Endothelial cell of umbilical vein (primary cell): ENCODE measurements around the gene PYGO2. TPM values are rescaled to one million over a fixed set of nuclear protein-coding genes. Genes with fewer than 3 reads are reported as not detected.

Source experiments
- BruUV-seq: library from RNA; stranded (reverse); fragments of 400-500 nt; replicated peaks from 2 replicates; lab custom pipeline; 2021; lab: Mats Ljungman, UMichigan
- CTCF ChIA-PET: fragments of 300-600, 350-600 bp; sonication (Branson Sonifier 250); formaldehyde crosslinking; loops from one replicate; lab custom pipeline; 2021; ENCODE audit warnings: antibody characterized with exemption, inconsistent platforms; lab: Charles Lee
- POLR2A ChIA-PET: fragments of 300-600, 350-600 bp; sonication (Branson Sonifier 250); formaldehyde crosslinking; loops from one replicate; lab custom pipeline; 2021; ENCODE audit warnings: antibody characterized with exemption, inconsistent platforms; lab: Charles Lee
- DNase-seq: peaks from one replicate; pipeline ENCODE4 v3.0.0-alpha.2; 2011; ENCODE audit warnings: low read depth, low spot score
- FAIRE-seq: peaks from 2 replicates; lab custom pipeline; 2011; peaks lifted over from hg19 to GRCh38; lab: Jason Lieb, UNC
- H2AFZ ChIP-seq: 2 replicates; pipeline ENCODE4 v1.6.0; 2012; ENCODE audit warnings: low read depth, low read length, control low read depth, inconsistent platforms
- H3K27ac ChIP-seq: 2 replicates; pipeline ENCODE4 v1.5.1; 2011; ENCODE audit warnings: low read depth, mild to moderate bottlenecking, control low read depth, low read length, moderate library complexity; ENCODE audit not compliant: insufficient read depth
- H3K27me3 ChIP-seq, 2 experiments: 2 replicates each; pipeline versions ENCODE4 v1.6.0 to v1.6.1; 2011; ENCODE audit warnings: low read length in 2 of 2, mixed read lengths in 1 of 2; ENCODE audit not compliant: control insufficient read depth in 2 of 2, insufficient read depth in 2 of 2
- H3K36me3 ChIP-seq, 2 experiments: 2 replicates in 1 of 2; 3 replicates in 1 of 2; pipeline ENCODE4 v1.5.1; 2011; ENCODE audit warnings: low read length in 2 of 2, mild to moderate bottlenecking in 1 of 2, moderate library complexity in 1 of 2; ENCODE audit not compliant: control insufficient read depth in 2 of 2, insufficient read depth in 2 of 2; ENCODE audit errors: extremely low read depth in 1 of 2
- H3K4me1 ChIP-seq: 3 replicates; pipeline ENCODE4 v1.5.1; 2011; ENCODE audit warnings: mild to moderate bottlenecking, low read length; ENCODE audit not compliant: control insufficient read depth, insufficient read depth; ENCODE audit errors: extremely low read depth
- H3K4me2 ChIP-seq: 2 replicates; pipeline ENCODE4 v1.6.1; 2011; ENCODE audit warnings: low read length, control low read depth, mixed read lengths; ENCODE audit not compliant: insufficient read depth
- H3K4me3 ChIP-seq, 3 experiments: fragments of 200-600 bp in 1 of 3; sonication (generic), shearing (Covaris generic) in 1 of 3; replicated peaks in 1 of 3; 2 replicates each; pipeline ENCODE4 v1.5.1; 2011 to 2016; ENCODE audit warnings: control low read depth in 3 of 3, low read length in 3 of 3, mild to moderate bottlenecking in 2 of 3, inconsistent platforms in 1 of 3, low read depth in 1 of 3, moderate library complexity in 1 of 3; ENCODE audit not compliant: insufficient read depth in 1 of 3
- H3K79me2 ChIP-seq: 2 replicates; pipeline ENCODE4 v1.6.0; 2012; ENCODE audit warnings: low read length, inconsistent platforms; ENCODE audit not compliant: control insufficient read depth, insufficient read depth
- H3K9ac ChIP-seq: replicated peaks from 2 replicates; pipeline ENCODE3; 2011; ENCODE audit warnings: low read length, control low read depth; ENCODE audit not compliant: insufficient read depth; ENCODE audit errors: extremely low read depth
- H3K9me1 ChIP-seq: replicated peaks from 3 replicates; pipeline ENCODE4 v1.6.0; 2011; ENCODE audit warnings: mild to moderate bottlenecking, low read length; ENCODE audit not compliant: control insufficient read depth, insufficient read depth; ENCODE audit errors: extremely low read depth
- H3K9me3 ChIP-seq: replicated peaks from 2 replicates; pipeline ENCODE4 v1.5.1; 2012; ENCODE audit warnings: low read length, inconsistent platforms; ENCODE audit not compliant: control insufficient read depth, insufficient read depth
- H4K20me1 ChIP-seq: replicated peaks from 2 replicates; pipeline ENCODE3; 2011; ENCODE audit warnings: mild to moderate bottlenecking, low read length; ENCODE audit not compliant: control insufficient read depth, insufficient read depth; ENCODE audit errors: extremely low read depth
- CTCF ChIP-seq, 2 donors: IDR thresholded peaks; 1 replicate in 1 of 2; 2 replicates in 1 of 2; pipeline ENCODE4 v1.5.1; 2011; ENCODE audit warnings: low read length in 2 of 2, mild to moderate bottlenecking in 2 of 2, moderate library complexity in 2 of 2, control low read depth in 1 of 2, inconsistent platforms in 1 of 2, low read depth in 1 of 2; ENCODE audit not compliant: insufficient read depth in 1 of 2; ENCODE audit errors: extremely low read depth in 1 of 2
- EZH2 ChIP-seq: IDR thresholded peaks from 2 replicates; pipeline ENCODE4 v1.6.1; 2012; ENCODE audit warnings: borderline replicate concordance, low read depth, mild to moderate bottlenecking, moderate library complexity, low read length, inconsistent platforms; ENCODE audit not compliant: severe bottlenecking
- FOS ChIP-seq: IDR thresholded peaks from 2 replicates; pipeline ENCODE4 v1.6.1; 2011; ENCODE audit warnings: mild to moderate bottlenecking, low read length, moderate library complexity, borderline replicate concordance; ENCODE audit not compliant: insufficient read depth
- GATA2 ChIP-seq: IDR thresholded peaks from 2 replicates; pipeline ENCODE4 v1.7.0; 2011; ENCODE audit warnings: low read depth, mild to moderate bottlenecking, moderate library complexity, mixed read lengths, low read length; ENCODE audit not compliant: insufficient read length, insufficient read depth
- JUN ChIP-seq: IDR thresholded peaks from 2 replicates; pipeline ENCODE4 v1.6.1; 2011; ENCODE audit warnings: borderline replicate concordance, low read depth; ENCODE audit not compliant: insufficient read length, insufficient read depth
- MAX ChIP-seq: IDR thresholded peaks from 2 replicates; pipeline ENCODE4 v1.6.1; 2011; ENCODE audit not compliant: insufficient read depth, insufficient read length
- MYC ChIP-seq: IDR thresholded peaks from one replicate; pipeline ENCODE4 v1.6.1; 2011; ENCODE audit warnings: mild to moderate bottlenecking, low read depth, low read length
- POLR2A ChIP-seq: IDR thresholded peaks from 2 replicates; pipeline ENCODE4 v1.6.1; 2012; ENCODE audit warnings: low read depth, mild to moderate bottlenecking, control low read depth, low read length
- POLR2AphosphoS5 ChIP-seq: IDR thresholded peaks from 2 replicates; pipeline ENCODE4 v1.6.1; 2012; ENCODE audit warnings: low read depth, mild to moderate bottlenecking, control low read depth, low read length, moderate library complexity; ENCODE audit not compliant: insufficient read depth
- dilution Hi-C: fragments of 300-500 bp; cut with MboI; formaldehyde crosslinking; loops from one replicate; pipeline ENCODE4 v1.15.0; 2019; ENCODE audit warnings: low sequenced_read_pairs; ENCODE audit not compliant: extremely low pct_ligation_motif_present
- intact Hi-C: fragments of 100-400 bp; cut with micrococcal nuclease; formaldehyde crosslinking; loops from one replicate; pipeline ENCODE4 v1.10.0; 2022
- polyA plus RNA-seq, 4 experiments: library from polyadenylated mRNA; depleted of rRNA in 3 of 4; stranded (reverse) in 3 of 4; unstranded in 1 of 4; fragments of >200 nt; gene quantifications; 2 replicates each; pipeline versions ENCODE4 v1.2.1 to v1.2.3, GENCODE V29; 2011 to 2012; ENCODE audit warnings: missing spikeins in 1 of 4
- total RNA-seq: library from RNA; stranded (reverse); gene quantifications from 2 replicates; pipeline ENCODE4 v1.2.3, GENCODE V29; 2021

The PYGO2 gene
- total and polyA plus RNA-seq, 2 donors (not counting 3 experiments of a cell fraction or from before 2014, with no cell fraction given) = 19.3 to 21.5 TPM

DNA sequence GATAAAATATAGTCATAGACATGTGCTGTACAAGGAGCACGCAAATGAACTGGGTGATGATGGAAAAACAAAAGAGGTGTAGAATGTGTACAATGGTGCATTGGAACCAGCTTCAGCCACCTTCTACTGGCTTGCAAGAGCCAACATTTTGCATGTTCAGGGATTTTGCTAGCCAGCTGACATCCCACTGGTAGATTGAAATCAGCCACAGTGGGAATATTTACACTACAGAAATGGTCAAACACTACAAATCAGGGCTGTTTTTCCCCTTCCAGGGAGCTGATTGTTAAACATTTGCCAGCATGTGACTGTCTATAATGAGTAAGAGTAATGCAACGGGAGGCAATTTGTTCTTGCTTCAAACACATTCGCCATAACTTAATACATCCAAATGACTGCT lies 48.3 kb downstream of the PYGO2 start:
- FAIRE-seq (no peak), DNase-seq (no peak)
- H3K9me3 ChIP-seq = no peaks in the 10 kb centered on the region
- H3K9ac ChIP-seq = no peak overlapping the region
- dilution Hi-C loops (no loop called here), intact Hi-C loops (no loop called here)
- H3K4me3 ChIP-seq = no peak overlapping the region
- H3K4me2 ChIP-seq = no peak overlapping the region
- no peaks in the 10 kb centered on the region for H3K79me2 ChIP-seq
- H3K36me3 ChIP-seq = no peaks in the 10 kb centered on the region
- H3K9me1 ChIP-seq = no peaks in the 10 kb centered on the region
- H3K27me3 ChIP-seq = peaks cover 0 to 5% of the 10 kb centered on the region in 2 experiments
- H2AFZ ChIP-seq = no peak overlapping the region
- POLR2A ChIA-PET = interaction anchor here (0.7 kb wide), 1 partner anchor 26 kb away, joined by 5 read pairs; no protein-coding TSS in a partner anchor
- H3K4me1 ChIP-seq = no peaks in the 10 kb centered on the region
- TF ChIP-seq GATA2 (no peak), CTCF (IDR thresholded peaks at IDR 0.05; ENCODE audit: extremely low read depth in 1 of 2, insufficient read depth in 1 of 2, low read depth in 1 of 2, low read length in 2 of 2) (no peak), MYC (no peak), FOS (no peak), POLR2AphosphoS5 (no peak), POLR2A (no peak), EZH2 (no peak), JUN (no peak), MAX (no peak)
- no TSS peak for BruUV-seq
- H4K20me1 ChIP-seq = no peaks in the 10 kb centered on the region
- CTCF ChIA-PET = interaction anchor here (0.7 to 1.5 kb wide), 3 partner anchors 21 to 33 kb away, joined by 3 to 4 read pairs (median 3); no protein-coding TSS in a partner anchor
- no peak overlapping the region for H3K27ac ChIP-seq
